NCI-H2196 (cell line): ENCODE measurements around the gene CEPT1.
"Not testable (repeated sequence)": the region's sequence is repeated elsewhere in the genome, so short reads cannot be mapped to it uniquely, and the experiment has no call there.

Source experiments
- DNase-seq: peaks from one replicate; lab custom pipeline; 2025; ENCODE audit not compliant: unreplicated experiment; lab: John Stamatoyannopoulos, UW

The CEPT1 gene

DNA sequence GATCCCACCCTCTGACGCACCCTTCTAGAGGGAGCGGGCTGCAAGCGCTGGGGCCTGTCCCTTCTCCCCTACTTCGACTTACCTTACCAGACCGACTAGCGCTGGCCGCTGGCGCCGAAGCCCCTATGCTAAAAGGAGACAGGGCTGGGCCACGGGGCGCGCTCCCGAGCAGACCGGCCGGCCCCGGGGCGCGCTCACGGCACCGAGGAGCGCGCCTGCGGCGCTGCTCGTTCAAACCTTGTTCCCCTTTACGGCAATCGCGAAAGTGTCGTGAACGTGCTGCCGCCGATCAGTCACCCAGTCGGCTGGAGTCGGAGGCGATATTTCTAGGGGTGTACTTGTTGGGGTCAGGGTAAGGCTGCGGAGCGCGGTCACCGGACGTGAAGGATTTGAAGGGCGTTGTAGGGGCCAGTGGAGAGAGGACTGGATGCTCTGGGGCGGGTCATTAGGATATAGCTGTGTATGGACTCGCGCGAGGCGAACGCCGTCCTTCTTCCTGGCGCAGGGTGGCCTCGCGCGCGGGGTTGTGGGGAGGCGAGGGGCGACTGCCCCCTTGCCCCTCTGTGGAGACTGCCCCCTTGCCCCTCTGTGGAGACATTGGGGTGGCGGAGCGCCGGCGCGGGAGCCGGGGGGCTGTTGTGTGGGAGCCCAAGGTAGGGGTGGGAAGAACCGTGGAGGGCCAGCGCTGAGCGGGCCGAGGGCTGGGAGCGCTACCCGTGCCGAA is at the start of gene CEPT1, which contains the start of gene DRAM2:
TSS of gene CEPT1 (plus strand) at position 268 of the 724 bp plus-strand sequence. CDS start 7,492 bp downstream, outside the sequence.
TSS of gene DRAM2 (minus strand) at position 138 of the 724 bp plus-strand sequence. CDS start 8,539 bp downstream, outside the sequence.
- DNase-seq: peak; percentile 96

GRCh38 chr1:111095421-111095820 is 44.6 kb upstream of the CEPT1 start:
- DNase-seq: not testable (repeated sequence)

DNA sequence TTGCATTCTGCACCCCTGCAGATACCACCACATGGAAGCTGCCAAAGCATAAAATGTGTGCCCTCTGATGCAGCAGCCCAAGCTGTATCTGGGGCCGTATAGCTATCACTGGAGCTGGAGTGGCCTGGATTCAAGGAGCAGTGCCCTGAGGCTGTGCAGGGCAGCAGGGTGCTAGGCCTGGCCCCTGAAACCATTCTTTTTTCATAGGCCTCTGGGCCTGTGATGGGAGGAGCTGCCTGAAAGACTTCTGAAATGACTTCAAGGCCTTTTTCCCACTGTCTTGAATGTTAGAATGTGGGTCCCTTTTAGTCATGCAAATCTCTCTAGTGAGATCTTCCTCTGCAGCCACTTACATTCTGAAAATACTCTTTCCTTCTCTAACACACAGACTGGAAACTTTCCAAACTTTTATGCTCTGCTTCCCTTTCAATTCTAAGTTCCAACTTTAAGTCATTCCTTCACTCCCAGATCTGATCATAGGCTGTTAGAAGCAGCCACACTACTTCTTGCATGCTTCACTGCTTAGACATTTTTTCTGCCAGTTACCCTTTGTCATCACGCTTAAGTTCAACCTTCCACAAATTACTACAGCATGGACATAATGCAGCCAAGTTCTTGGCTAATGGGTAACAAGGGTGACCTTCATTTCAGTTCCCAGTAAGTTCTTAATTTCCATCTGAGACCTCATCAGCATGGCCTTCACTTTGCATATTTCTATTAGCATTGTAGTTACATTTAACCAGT is 42.5 kb upstream of the CEPT1 start:
- DNase-seq: no peak

DNA sequence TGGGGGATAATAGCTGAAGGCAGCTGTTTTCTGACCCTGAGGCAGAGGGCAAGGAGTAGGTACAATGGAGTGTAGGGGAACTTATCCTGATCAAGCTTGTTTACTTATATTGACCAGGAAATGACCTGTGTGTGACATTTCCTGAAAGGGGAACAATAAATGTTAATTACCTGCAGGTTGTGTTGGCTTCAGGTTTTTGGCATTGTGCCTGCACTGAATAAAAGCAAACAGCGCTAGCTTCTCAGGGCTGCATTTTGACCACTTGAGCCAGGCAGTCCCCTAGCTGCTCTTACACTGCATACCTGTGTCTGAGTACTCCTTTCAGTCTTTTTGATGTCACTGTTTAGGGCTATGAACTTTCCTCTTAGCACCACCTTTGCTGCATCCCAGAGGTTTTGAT is 40.7 kb upstream of the CEPT1 start:
- peak; percentile 45 for DNase-seq

- no peak for DNase-seq
Measured at GRCh38 chr1:111101854-111102642, 38.0 kb upstream of the CEPT1 start.

DNA sequence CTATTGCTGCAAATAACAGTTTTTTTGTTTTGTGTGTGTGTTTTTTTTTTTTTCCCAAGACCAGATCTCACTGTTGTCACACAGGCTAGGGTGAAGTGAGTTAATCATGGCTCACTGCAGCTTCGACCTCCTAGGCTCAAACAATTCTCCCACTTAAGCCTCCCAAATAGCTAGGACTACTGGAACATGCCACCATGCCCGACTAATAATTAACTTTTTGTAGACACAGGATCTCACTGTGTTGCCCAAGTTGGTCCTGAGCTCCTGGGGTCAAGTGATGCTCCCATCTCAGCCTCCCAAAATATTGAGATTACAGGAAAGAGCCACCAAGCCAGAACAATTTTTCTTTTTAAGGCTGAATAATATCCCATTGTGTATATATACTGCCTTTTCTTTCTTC is 35.0 kb upstream of the CEPT1 start:
- DNase-seq: no peak

- peak; percentile 61 for DNase-seq
Measured at GRCh38 chr1:111110197-111110899, 29.7 kb upstream of the CEPT1 start.

- no peak for DNase-seq
Measured at GRCh38 chr1:111116496-111116895, 23.5 kb upstream of the CEPT1 start.

DNA sequence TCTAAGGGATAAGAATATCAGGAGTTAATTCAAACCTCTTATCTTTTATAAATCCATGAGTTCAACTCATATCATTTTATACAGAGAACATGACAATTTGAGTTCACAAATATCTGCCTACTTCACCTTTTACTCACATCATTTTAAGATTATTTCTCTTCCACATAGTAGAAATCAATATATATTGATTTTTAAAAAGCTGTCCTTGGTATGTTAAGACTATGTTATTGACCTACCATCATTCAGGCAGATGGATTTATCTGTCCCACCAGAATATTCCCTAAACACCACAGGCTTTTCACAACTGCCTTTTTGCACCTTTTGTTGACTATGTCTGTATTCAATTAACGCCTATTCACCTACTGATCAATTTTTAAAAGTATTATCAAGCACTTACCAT is 13.7 kb upstream of the CEPT1 start:
- DNase-seq: no peak

GRCh38 chr1:111127923-111128643 is 11.9 kb upstream of the CEPT1 start:
- DNase-seq: no peak

- no peak for DNase-seq
Measured at GRCh38 chr1:111129376-111129775, 10.6 kb upstream of the CEPT1 start.

- no peak for DNase-seq
Measured at GRCh38 chr1:111131693-111132092, 8.3 kb upstream of the CEPT1 start.

- DNase-seq: no peak
Measured at GRCh38 chr1:111133866-111134265, 6.2 kb upstream of the CEPT1 start.

DNA sequence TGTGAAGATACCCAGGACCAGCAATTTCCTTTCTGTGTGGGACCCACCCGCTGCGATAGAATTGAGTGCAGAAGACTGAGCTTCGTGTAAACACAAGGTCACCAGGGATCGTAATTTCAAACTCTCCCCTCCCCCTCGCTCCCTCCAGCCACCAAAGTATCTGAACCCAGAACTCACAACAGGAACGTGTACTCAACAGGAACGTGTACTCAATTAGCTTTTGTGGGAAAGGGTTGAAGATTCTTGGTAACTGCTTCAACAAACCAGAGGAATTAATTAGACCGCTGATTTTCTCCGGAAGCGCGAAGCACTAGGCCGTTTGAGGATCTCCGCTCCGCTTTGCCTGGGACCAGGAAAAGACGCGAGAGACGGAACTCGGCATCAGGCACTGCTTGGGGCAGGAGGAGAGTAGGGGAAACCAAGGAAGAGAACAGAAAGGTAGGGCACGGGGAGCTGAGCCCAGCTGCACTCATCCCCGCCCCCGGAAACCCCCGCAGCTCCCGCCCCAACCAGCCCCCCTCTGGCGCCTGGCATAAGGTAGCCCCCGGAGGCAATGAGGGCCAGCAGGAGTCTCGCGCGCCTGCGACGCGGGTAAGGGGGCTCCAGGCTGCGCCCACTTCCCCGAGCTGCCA is 583 bp upstream of the CEPT1 start:
- peak; percentile 41 for DNase-seq

GRCh38 chr1:111140680-111140967 is 601 bp downstream of the CEPT1 start:
- DNase-seq: no peak

GRCh38 chr1:111141245-111142220 is 1.5 kb downstream of the CEPT1 start:
- no peak for DNase-seq

- DNase-seq: no peak
Measured at GRCh38 chr1:111142356-111142975, 2.4 kb downstream of the CEPT1 start.

GRCh38 chr1:111145542-111145941 is 5.5 kb downstream of the CEPT1 start:
- DNase-seq: no peak
